BE2C (cell line): ENCODE results near the gene INPP5A.

ENCODE experiments used
- DNase-seq: peaks from one replicate; pipeline ENCODE4 v3.0.0-alpha.2; 2020
- H3K27me3 ChIP-seq: fragments of 250-450 bp; sonication (Bioruptor Pico); 2 replicates; pipeline ENCODE4 v1.5.1; 2020; ENCODE audit warnings: mild to moderate bottlenecking
- H3K36me3 ChIP-seq: fragments of 250-450 bp; sonication (Bioruptor Pico); 2 replicates; pipeline ENCODE4 v1.5.1; 2020; ENCODE audit warnings: mild to moderate bottlenecking
- H3K4me1 ChIP-seq: fragments of 250-450 bp; sonication (Bioruptor Pico); 2 replicates; pipeline ENCODE4 v1.5.1; 2020
- H3K4me3 ChIP-seq: 2 replicates; pipeline ENCODE4 v1.5.1; 2011; ENCODE audit warnings: low read depth, low read length
- H3K9me3 ChIP-seq: fragments of 250-450 bp; sonication (Bioruptor Pico); 2 replicates; pipeline ENCODE4 v1.5.1; 2020
- TF ChIP-seq, protein P1 (sequence below): IDR thresholded peaks from 2 replicates; pipeline ENCODE4 v1.5.1; 2012; ENCODE audit warnings: mild to moderate bottlenecking, low read depth, low read length

Gene INPP5A

DNA sequence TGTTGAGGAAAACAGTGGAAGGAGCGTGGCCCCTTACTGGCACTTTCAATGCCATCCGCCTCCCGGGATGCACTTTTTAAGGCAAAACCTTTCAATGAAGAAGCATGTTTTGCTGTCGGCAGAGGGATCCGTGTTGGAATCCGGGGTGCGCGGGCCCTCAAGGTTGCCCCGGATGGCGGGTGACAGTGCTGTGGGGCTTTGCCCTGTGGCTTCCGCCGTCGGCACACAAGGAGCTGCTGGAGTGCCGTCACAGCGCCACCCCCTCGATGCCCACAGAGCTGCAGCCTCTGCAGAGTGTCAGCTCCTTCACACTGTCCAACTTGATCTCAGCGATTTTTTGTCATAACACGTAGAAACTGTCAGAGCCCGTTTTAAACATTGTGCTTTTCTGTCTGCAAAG, 189.4 kb downstream of the INPP5A start:
- no peak overlapping the region for H3K4me3 ChIP-seq
- H3K27me3 ChIP-seq = no peaks in the 10 kb centered on the region
- H3K36me3 ChIP-seq = no peaks in the 10 kb centered on the region
- H3K4me1 ChIP-seq = peaks cover 5% of the 10 kb centered on the region; the same call in 1 of the 2 replicates
- TF ChIP-seq, protein P1, sequence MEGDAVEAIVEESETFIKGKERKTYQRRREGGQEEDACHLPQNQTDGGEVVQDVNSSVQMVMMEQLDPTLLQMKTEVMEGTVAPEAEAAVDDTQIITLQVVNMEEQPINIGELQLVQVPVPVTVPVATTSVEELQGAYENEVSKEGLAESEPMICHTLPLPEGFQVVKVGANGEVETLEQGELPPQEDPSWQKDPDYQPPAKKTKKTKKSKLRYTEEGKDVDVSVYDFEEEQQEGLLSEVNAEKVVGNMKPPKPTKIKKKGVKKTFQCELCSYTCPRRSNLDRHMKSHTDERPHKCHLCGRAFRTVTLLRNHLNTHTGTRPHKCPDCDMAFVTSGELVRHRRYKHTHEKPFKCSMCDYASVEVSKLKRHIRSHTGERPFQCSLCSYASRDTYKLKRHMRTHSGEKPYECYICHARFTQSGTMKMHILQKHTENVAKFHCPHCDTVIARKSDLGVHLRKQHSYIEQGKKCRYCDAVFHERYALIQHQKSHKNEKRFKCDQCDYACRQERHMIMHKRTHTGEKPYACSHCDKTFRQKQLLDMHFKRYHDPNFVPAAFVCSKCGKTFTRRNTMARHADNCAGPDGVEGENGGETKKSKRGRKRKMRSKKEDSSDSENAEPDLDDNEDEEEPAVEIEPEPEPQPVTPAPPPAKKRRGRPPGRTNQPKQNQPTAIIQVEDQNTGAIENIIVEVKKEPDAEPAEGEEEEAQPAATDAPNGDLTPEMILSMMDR = no peak
- DNase-seq = no peak
- no peaks in the 10 kb centered on the region for H3K9me3 ChIP-seq

DNA sequence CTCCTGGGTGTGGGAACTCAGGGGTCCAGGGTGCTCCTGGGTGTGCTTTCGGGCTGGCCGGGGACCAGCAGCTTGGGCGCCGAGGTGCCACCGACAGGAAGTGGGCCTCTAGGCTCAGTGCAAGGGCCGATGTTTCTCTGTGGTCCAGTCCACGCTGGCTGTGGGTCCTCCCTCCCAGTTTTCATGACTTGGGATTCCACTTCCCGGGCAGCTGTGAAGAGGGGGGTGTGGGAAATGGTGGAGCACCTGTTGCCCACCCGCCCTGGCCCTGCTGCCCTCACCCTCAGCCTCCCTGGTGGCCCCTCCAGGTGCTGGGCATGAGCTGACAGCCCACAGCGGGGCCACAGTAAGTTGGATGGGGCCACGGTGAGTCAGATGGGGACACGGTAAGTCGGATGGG, 189.8 kb downstream of the INPP5A start:
- H3K36me3 ChIP-seq = no peaks in the 10 kb centered on the region
- no peak overlapping the region for H3K4me3 ChIP-seq
- TF ChIP-seq, protein P1 = no peak
- H3K9me3 ChIP-seq = no peaks in the 10 kb centered on the region
- no peaks in the 10 kb centered on the region for H3K27me3 ChIP-seq
- peaks cover 5% of the 10 kb centered on the region; the same call in 1 of the 2 replicates for H3K4me1 ChIP-seq
- no peak for DNase-seq

GRCh38 chr10:132728321-132728720, 190.7 kb downstream of the INPP5A start:
- no peak for DNase-seq
- no peaks in the 10 kb centered on the region for H3K27me3 ChIP-seq
- peaks cover 5% of the 10 kb centered on the region; the same call in 1 of the 2 replicates for H3K4me1 ChIP-seq
- TF ChIP-seq, protein P1 = no peak
- H3K4me3 ChIP-seq = no peak overlapping the region
- no peaks in the 10 kb centered on the region for H3K9me3 ChIP-seq
- no peaks in the 10 kb centered on the region for H3K36me3 ChIP-seq

DNA sequence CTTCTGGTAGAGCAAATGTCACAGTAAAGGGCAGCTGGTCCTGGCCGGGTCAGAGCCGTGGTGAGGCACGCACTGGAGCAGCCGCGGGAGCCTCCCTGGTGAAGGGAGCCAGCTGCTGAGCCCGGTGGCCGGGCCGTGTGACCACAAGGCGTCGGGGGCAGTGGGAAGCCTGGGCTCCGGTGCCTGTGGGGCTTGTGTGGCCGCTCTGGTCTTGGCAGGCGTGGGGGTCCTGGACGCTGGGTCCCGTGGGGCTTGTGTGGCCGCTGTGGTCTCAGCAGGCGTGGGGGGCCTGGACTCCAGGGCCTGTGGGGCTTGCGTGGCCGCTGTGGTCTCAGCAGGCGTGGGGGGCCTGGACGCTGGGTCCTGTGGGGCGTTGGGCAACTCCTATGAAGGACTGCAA, 191.2 kb downstream of the INPP5A start:
- DNase-seq = no peak
- TF ChIP-seq, protein P1 = no peak
- H3K27me3 ChIP-seq = no peaks in the 10 kb centered on the region
- no peak overlapping the region for H3K4me3 ChIP-seq
- H3K36me3 ChIP-seq = no peaks in the 10 kb centered on the region
- H3K4me1 ChIP-seq = peaks cover 5% of the 10 kb centered on the region; the same call in 1 of the 2 replicates
- H3K9me3 ChIP-seq = no peaks in the 10 kb centered on the region

DNA sequence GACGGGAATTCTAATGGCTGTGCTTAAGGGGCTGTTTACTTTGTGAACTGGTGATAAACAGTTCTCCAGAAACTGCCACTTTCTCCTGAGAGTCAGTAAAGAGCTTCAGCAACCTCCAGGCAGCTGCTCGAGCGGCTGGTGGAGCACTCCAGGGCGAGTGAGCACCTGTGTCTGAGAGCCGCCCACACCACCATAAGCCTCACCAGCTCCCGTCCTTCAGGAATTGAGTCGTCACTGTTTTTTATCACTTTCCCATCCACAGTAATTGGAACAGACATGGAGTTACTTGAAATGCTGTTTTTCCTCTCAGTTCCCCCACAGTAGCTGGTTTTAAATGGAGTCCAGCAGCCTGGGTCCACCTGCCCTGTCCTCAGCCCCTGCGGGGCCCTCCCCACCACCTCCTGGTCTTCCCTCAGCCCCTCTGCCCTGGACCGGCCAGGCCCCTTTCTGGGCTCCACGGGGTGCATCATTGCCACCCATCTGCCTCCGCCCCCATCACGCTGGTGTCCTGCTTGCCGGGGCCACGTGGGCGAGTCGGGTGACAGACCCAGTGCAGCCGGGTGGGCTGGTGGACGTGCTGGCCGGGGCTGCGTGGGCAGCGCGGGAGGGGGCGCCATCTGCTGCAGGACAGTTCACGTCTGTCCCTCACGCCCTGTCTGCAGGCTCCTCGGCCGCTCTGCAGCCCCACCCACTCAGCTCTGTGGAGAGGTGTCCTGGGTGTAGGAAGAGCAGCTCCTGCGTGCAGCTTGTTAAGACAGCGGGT, 192.4 kb downstream of the INPP5A start:
- Histone ChIP-seq H3K4me1 (peaks cover 5% of the 10 kb centered on the region; the same call in 1 of the 2 replicates), H3K27me3 (no peaks in the 10 kb centered on the region), H3K4me3 (peak overlapping the region; percentile 12; the same call in 1 of the 2 replicates), H3K9me3 (no peaks in the 10 kb centered on the region), H3K36me3 (no peaks in the 10 kb centered on the region)
- peak; percentile 63 for DNase-seq
- TF ChIP-seq, protein P1 = no peak

DNA sequence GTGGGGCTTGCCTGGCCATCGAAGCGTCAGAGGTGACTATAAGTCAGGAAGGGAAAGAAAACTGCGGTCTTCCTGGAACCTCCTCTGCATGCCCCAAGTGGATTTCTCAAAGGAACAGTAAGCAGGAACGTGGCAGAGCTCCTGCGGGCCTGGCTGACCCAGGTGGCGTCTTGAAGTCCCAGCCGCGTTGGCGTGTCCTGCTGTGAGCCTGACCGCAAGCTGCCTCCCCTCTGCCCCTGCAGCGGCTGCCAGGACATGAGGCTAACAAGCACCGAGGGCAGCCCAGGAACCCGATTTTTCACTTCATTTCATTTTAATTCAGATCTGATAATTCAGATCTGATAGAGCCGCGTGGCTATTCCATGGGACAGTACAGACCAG, 193.0 kb downstream of the INPP5A start:
- Histone ChIP-seq H3K4me3 (no peak overlapping the region; the same call in 1 of the 2 replicates), H3K9me3 (no peaks in the 10 kb centered on the region), H3K4me1 (peaks cover 8% of the 10 kb centered on the region), H3K36me3 (no peaks in the 10 kb centered on the region), H3K27me3 (no peaks in the 10 kb centered on the region; the same call in 1 of the 2 replicates)
- DNase-seq = no peak
- TF ChIP-seq, protein P1 = no peak
